ENCODE results near the gene LEMD3. TPM values are rescaled to one million over a fixed set of nuclear protein-coding genes. Genes with fewer than 3 reads are reported as not detected.

The LEMD3 gene
- polyA plus RNA-seq, 2 of the 4 experiments (the other 2 are of a cell fraction), result 12.3 to 17.8 TPM

DNA sequence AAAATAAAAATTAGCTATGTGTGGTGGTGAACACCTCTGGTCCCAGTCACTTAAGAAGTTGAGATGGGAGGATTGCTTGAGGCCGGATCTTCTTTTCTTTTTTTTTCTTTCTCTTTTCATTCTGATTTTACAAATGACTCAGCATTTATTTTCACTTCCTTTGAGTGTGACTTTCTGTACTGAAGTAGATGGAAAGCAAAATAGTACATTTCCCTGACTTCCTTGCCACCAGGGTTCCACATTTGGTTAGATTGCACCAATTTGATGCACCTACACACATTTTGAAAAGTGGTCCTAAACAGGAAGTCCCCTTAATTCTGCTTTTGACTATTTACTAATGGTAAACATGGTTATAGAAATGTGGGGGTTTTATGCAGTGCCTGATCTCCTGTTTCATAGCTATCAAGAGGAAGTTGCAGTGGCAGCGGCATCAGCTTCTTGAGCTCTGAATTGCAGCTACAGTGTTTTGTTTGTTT is 13.0 kb upstream of the LEMD3 start:
- Histone ChIP-seq H3K4me2 (no peak overlapping the region), H3K4me1 (0 out of 3 replicates have a peak, but pooled peaks cover 4% of the 10 kb centered on the region), H3K4me3 (no peak overlapping the region), H3K9me3 (no peaks in the 10 kb centered on the region), H3K27ac (peak overlapping the region; percentile 12 to 45; a peak in 3 of 6 replicates)
- 88% methylated on average over 2 of the region's 2 CpGs for WGBS (ENCODE audit: missing lambda C conversion rate)
- no peak for FAIRE-seq
- CTCF ChIA-PET, result interaction anchor here (1.4 kb wide), 1 partner anchor 355 kb away, joined by 3 read pairs; no protein-coding TSS in a partner anchor
- DNase-seq (ENCODE audit: low read depth in 1 of 2, low spot score in 1 of 2), result no peak
- TF ChIP-seq MAFK (IDR thresholded peaks at IDR 0.05; ENCODE audit: partially characterized antibody) (peak; percentile 95), NFE2L2 (conservative IDR thresholded peaks at IDR 0.05; ENCODE audit: low read length) (peak; percentile 88), NR3C1 (IDR thresholded peaks at IDR 0.05) (no peak), RFX5 (IDR thresholded peaks at IDR 0.05) (no peak)
- ATAC-seq, result no peak
- POLR2A ChIA-PET, result no interaction called here

DNA sequence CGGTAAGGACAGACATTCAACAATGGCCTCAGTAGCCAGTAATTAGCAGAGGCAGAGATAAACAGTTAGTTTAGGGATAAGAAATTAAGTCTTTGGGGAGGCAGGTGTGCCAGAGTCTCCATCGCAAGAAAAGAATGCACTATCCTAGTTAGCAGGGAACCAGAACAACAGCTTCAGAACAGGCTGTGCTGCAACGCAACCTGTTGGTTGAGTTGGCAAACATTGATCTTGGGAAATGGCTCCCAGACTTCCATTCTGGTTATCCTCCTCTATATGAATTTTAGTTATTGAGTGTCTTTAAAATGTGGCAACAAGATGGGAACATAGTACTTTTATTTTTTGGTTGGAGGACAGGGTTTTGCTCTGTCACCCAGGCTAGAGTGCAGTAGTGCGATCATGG is 12.3 kb upstream of the LEMD3 start:
- 0 out of 3 replicates have a peak, but pooled peaks cover 4% of the 10 kb centered on the region for H3K4me1 ChIP-seq
- H3K4me2 ChIP-seq, result no peak overlapping the region
- no peak overlapping the region for H3K4me3 ChIP-seq
- no peaks in the 10 kb centered on the region for H3K9me3 ChIP-seq
- no peak overlapping the region for H3K27ac ChIP-seq
- POLR2A ChIA-PET, result no interaction called here
- 80% methylated on average over 4 of the region's 4 CpGs for WGBS (ENCODE audit: missing lambda C conversion rate)
- DNase-seq (ENCODE audit: low read depth in 1 of 2, low spot score in 1 of 2) (no peak), FAIRE-seq (no peak), ATAC-seq (no peak)
- TF ChIP-seq KDM1A (IDR thresholded peaks at IDR 0.05; ENCODE audit: low read depth) (no peak), HEYL (CRISPR knock-in tag; IDR thresholded peaks at IDR 0.05) (no peak), POLR2A (IDR thresholded peaks at IDR 0.05; ENCODE audit: low read length) (no peak), ZC3H11A (IDR thresholded peaks at IDR 0.05) (no peak), JUNB (IDR thresholded peaks at IDR 0.05) (no peak)
- TF ChIP-seq, protein P1, sequence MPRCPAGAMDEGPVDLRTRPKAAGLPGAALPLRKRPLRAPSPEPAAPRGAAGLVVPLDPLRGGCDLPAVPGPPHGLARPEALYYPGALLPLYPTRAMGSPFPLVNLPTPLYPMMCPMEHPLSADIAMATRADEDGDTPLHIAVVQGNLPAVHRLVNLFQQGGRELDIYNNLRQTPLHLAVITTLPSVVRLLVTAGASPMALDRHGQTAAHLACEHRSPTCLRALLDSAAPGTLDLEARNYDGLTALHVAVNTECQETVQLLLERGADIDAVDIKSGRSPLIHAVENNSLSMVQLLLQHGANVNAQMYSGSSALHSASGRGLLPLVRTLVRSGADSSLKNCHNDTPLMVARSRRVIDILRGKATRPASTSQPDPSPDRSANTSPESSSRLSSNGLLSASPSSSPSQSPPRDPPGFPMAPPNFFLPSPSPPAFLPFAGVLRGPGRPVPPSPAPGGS (IDR thresholded peaks at IDR 0.05), result no peak
- TF ChIP-seq, protein P2, sequence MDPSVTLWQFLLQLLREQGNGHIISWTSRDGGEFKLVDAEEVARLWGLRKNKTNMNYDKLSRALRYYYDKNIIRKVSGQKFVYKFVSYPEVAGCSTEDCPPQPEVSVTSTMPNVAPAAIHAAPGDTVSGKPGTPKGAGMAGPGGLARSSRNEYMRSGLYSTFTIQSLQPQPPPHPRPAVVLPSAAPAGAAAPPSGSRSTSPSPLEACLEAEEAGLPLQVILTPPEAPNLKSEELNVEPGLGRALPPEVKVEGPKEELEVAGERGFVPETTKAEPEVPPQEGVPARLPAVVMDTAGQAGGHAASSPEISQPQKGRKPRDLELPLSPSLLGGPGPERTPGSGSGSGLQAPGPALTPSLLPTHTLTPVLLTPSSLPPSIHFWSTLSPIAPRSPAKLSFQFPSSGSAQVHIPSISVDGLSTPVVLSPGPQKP (IDR thresholded peaks at IDR 0.05; ENCODE audit: low read depth, low read length), result no peak
- CTCF ChIA-PET, result interaction anchor here (1.4 kb wide), 1 partner anchor 355 kb away, joined by 3 read pairs; no protein-coding TSS in a partner anchor

DNA sequence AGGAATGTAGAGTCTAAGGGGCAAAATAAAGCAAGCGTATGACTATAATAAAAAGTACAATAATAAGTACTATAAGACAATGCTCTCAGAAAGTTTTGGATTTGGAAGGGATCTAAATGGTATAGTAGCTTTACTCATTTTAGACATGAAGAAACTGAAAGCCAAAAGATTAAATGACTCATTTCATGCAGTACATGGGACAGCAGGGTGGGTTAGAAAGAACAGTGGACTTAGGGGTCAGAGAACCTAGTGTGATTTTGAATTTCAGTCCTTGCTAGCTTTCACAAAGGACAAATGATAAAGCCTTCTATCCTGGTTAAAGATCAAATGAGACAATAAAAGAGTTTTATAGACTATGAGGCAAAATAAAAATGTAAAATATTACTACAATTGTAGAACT is 6.8 kb upstream of the LEMD3 start:
- CTCF ChIA-PET, result interaction anchor here (1.3 kb wide), 1 partner anchor 361 kb away, joined by 3 read pairs; no protein-coding TSS in a partner anchor

DNA sequence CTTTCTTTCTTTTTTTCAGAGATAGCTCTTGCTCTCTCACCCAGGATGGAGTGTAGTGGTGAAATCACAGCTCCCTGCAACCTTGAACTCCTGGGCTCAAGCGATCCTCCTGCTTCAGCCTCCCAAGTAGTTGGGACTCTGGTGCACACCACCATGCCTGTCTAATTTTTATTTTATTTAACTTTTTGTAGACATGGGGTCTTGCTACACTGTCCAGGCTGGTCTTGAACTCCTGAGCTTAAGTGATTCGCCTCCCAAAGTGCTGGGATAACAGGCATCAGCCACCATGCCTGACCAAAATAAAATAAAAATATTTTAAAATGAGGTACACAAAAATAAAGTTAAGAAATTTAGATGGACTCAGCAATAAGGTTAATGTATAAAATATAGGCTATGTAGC is 5.1 kb upstream of the LEMD3 start:
- TF ChIP-seq HOXA7 (CRISPR knock-in tag; IDR thresholded peaks at IDR 0.05) (no peak), ESRRA (IDR thresholded peaks at IDR 0.05; ENCODE audit: borderline replicate concordance, low read length) (no peak), CBX2 (IDR thresholded peaks at IDR 0.05; ENCODE audit: borderline replicate concordance, low read depth) (no peak), POLR2AphosphoS2 (conservative IDR thresholded peaks at IDR 0.05; ENCODE audit: low read length) (no peak), ZNF302 (CRISPR knock-in tag; IDR thresholded peaks at IDR 0.05) (no peak), JUNB (IDR thresholded peaks at IDR 0.05) (no peak), BHLHE40 (IDR thresholded peaks at IDR 0.05; ENCODE audit: low read depth, low read length) (no peak), MAFK (IDR thresholded peaks at IDR 0.05; ENCODE audit: partially characterized antibody) (no peak)
- TF ChIP-seq, protein P3, sequence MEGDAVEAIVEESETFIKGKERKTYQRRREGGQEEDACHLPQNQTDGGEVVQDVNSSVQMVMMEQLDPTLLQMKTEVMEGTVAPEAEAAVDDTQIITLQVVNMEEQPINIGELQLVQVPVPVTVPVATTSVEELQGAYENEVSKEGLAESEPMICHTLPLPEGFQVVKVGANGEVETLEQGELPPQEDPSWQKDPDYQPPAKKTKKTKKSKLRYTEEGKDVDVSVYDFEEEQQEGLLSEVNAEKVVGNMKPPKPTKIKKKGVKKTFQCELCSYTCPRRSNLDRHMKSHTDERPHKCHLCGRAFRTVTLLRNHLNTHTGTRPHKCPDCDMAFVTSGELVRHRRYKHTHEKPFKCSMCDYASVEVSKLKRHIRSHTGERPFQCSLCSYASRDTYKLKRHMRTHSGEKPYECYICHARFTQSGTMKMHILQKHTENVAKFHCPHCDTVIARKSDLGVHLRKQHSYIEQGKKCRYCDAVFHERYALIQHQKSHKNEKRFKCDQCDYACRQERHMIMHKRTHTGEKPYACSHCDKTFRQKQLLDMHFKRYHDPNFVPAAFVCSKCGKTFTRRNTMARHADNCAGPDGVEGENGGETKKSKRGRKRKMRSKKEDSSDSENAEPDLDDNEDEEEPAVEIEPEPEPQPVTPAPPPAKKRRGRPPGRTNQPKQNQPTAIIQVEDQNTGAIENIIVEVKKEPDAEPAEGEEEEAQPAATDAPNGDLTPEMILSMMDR (IDR thresholded peaks at IDR 0.05), result no peak
- TF ChIP-seq, protein P4, sequence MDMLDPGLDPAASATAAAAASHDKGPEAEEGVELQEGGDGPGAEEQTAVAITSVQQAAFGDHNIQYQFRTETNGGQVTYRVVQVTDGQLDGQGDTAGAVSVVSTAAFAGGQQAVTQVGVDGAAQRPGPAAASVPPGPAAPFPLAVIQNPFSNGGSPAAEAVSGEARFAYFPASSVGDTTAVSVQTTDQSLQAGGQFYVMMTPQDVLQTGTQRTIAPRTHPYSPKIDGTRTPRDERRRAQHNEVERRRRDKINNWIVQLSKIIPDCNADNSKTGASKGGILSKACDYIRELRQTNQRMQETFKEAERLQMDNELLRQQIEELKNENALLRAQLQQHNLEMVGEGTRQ (IDR thresholded peaks at IDR 0.05), result no peak
- POLR2A ChIA-PET, result no interaction called here

More for the DNA sequence above, 6.8 kb upstream of the LEMD3 start:
- H3K4me3 ChIP-seq, result no peak overlapping the region
- H3K9me3 ChIP-seq, result no peaks in the 10 kb centered on the region
- no peak overlapping the region for H3K4me2 ChIP-seq
- 96% methylated on average over 1 of the region's 1 CpG for WGBS (ENCODE audit: missing lambda C conversion rate)
- no peak for FAIRE-seq
- no peak overlapping the region for H3K27ac ChIP-seq
- DNase-seq (ENCODE audit: low read depth in 1 of 2, low spot score in 1 of 2), result no peak
- TF ChIP-seq, protein P5, sequence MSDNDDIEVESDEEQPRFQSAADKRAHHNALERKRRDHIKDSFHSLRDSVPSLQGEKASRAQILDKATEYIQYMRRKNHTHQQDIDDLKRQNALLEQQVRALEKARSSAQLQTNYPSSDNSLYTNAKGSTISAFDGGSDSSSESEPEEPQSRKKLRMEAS (IDR thresholded peaks at IDR 0.05), result no peak
- TF ChIP-seq HDAC2 (IDR thresholded peaks at IDR 0.05) (no peak), CHD4 (IDR thresholded peaks at IDR 0.05; ENCODE audit: borderline replicate concordance) (no peak), SREBF2 (IDR thresholded peaks at IDR 0.05) (no peak), GATA3 (IDR thresholded peaks at IDR 0.05; ENCODE audit: borderline replicate concordance) (no peak), HEYL (CRISPR knock-in tag; IDR thresholded peaks at IDR 0.05) (no peak), ZNF302 (CRISPR knock-in tag; IDR thresholded peaks at IDR 0.05) (no peak), EP300 (IDR thresholded peaks at IDR 0.05) (no peak)
- TF ChIP-seq, protein P2 (IDR thresholded peaks at IDR 0.05; ENCODE audit: low read depth, low read length), result no peak
- H3K4me1 ChIP-seq, result no peaks in the 10 kb centered on the region
- no peak for ATAC-seq
- POLR2A ChIA-PET, result no interaction called here

More for the DNA sequence above, 5.1 kb upstream of the LEMD3 start:
- no peak overlapping the region for H3K4me3 ChIP-seq
- WGBS (ENCODE audit: missing lambda C conversion rate), result 50% methylated on average over 2 of the region's 2 CpGs
- no peak for ATAC-seq
- H3K4me2 ChIP-seq, result no peak overlapping the region
- no peaks in the 10 kb centered on the region for H3K4me1 ChIP-seq
- CTCF ChIA-PET, result no interaction called here
- FAIRE-seq, result no peak
- H3K27ac ChIP-seq, result no peak overlapping the region
- no peak for DNase-seq (ENCODE audit: low read depth in 1 of 2, low spot score in 1 of 2)
- H3K9me3 ChIP-seq, result no peaks in the 10 kb centered on the region

All from A549 (cell line).